Right kidney (tissue), 1 donor: ENCODE data around the gene ANKDD1A.
A peak's percentile ranks its signal among the peaks of the same experiment; 100 is the strongest.

Experiments
- DNase-seq: peaks from one replicate; pipeline ENCODE4 v3.0.0-alpha.2; 2016

ANKDD1A gene

GRCh38 chr15:64969401-64969800 lies 57.7 kb downstream of the ANKDD1A start:
- DNase-seq: no peak

GRCh38 chr15:64970698-64971097 lies 59.0 kb downstream of the ANKDD1A start:
- DNase-seq: no peak

- DNase-seq: no peak
Observed at GRCh38 chr15:64975390-64975789, 63.7 kb downstream of the ANKDD1A start.

- no peak for DNase-seq
Observed at GRCh38 chr15:64979252-64979710, 67.6 kb downstream of the ANKDD1A start.

- no peak for DNase-seq
Observed at GRCh38 chr15:64981812-64982431, 70.2 kb downstream of the ANKDD1A start.

- DNase-seq: no peak
Observed at GRCh38 chr15:64982472-64982871, 70.8 kb downstream of the ANKDD1A start.

- DNase-seq: no peak
Observed at GRCh38 chr15:64985366-64986033, 73.8 kb downstream of the ANKDD1A start.

GRCh38 chr15:64987136-64987535 lies 75.4 kb downstream of the ANKDD1A start:
- no peak for DNase-seq

GRCh38 chr15:64989416-64990167 lies 77.9 kb downstream of the ANKDD1A start, which contains the start of gene SPG21:
SPG21 (minus strand) TSS chr15:64989914; CDS start chr15:64983569, 6,345 bp downstream.
- DNase-seq: peak; percentile 90

GRCh38 chr15:64990168-64990470 lies 78.4 kb downstream of the ANKDD1A start:
- no peak for DNase-seq

- DNase-seq: no peak
Observed at GRCh38 chr15:64991536-64992135, 79.9 kb downstream of the ANKDD1A start.

- no peak for DNase-seq
Observed at GRCh38 chr15:64993290-64993689, 81.6 kb downstream of the ANKDD1A start.

- no peak for DNase-seq
Observed at GRCh38 chr15:64997066-64997465, 85.4 kb downstream of the ANKDD1A start.

GRCh38 chr15:64997745-64998375 lies 86.2 kb downstream of the ANKDD1A start:
- DNase-seq: no peak

- no peak for DNase-seq
Observed at GRCh38 chr15:65004993-65005392, 93.3 kb downstream of the ANKDD1A start.

- DNase-seq: no peak
Observed at GRCh38 chr15:65006876-65007275, 95.2 kb downstream of the ANKDD1A start.
